ENCODE measurements around the gene DDI2.
"Not testable (repeated sequence)": the region's sequence is repeated elsewhere in the genome, so short reads cannot be mapped to it uniquely, and the experiment has no call there.

DDI2 gene

GRCh38 chr1:15696956-15697521 is 79.8 kb downstream of the DDI2 start (continued):
- no peak for TF ChIP-seq ZNF76 (tag by site-specific recombination; IDR thresholded peaks at IDR 0.05; ENCODE audit: borderline replicate concordance, low read depth)
- TF ChIP-seq ZNF175 (tag by site-specific recombination; IDR thresholded peaks at IDR 0.05) = no peak
- no peak for TF ChIP-seq AEBP2 (tag by site-specific recombination; IDR thresholded peaks at IDR 0.05; ENCODE audit: borderline replicate concordance)
- TF ChIP-seq ZNF394 (tag by site-specific recombination; IDR thresholded peaks at IDR 0.05; ENCODE audit: borderline replicate concordance) = no peak
- TF ChIP-seq ZNF2 (tag by site-specific recombination; IDR thresholded peaks at IDR 0.05) = no peak

DNA sequence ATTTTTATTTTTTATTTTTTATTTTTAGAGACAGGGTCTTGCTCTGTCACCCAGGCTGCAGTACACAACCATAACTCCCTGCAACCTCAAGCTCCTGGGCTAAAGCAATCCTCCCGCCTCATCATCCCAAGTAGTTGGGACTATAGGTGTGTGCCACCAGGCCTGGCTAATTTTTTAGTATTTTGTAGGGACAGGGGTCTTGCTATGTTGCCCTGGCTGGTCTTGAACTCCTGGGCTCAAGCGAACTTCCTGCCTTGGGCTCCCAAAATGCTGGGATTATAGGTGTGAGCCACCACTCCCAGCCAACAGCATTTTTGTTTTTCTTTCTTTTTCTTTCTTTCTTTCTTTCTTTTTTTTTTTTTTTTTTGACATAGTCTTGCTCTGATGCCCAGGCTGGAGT is 80.9 kb downstream of the DDI2 start:
- no peaks in the 10 kb centered on the region for H3K4me1 ChIP-seq (ENCODE audit: control insufficient read depth, insufficient read depth, low read length)
- H3K27ac ChIP-seq (ENCODE audit: extremely low read depth, low read depth, low read length) = no peak overlapping the region
- no peaks in the 10 kb centered on the region for H3K9me3 ChIP-seq (ENCODE audit: control insufficient read depth, insufficient read depth, low read depth, low read length)
- POLR2A ChIA-PET = no interaction called here
- no peak overlapping the region for H3K4me3 ChIP-seq (ENCODE audit: low read depth, low read length)
- peak; percentile 88 for TF ChIP-seq ZNF121 (tag by site-specific recombination; IDR thresholded peaks at IDR 0.05)
- TF ChIP-seq, protein P1, sequence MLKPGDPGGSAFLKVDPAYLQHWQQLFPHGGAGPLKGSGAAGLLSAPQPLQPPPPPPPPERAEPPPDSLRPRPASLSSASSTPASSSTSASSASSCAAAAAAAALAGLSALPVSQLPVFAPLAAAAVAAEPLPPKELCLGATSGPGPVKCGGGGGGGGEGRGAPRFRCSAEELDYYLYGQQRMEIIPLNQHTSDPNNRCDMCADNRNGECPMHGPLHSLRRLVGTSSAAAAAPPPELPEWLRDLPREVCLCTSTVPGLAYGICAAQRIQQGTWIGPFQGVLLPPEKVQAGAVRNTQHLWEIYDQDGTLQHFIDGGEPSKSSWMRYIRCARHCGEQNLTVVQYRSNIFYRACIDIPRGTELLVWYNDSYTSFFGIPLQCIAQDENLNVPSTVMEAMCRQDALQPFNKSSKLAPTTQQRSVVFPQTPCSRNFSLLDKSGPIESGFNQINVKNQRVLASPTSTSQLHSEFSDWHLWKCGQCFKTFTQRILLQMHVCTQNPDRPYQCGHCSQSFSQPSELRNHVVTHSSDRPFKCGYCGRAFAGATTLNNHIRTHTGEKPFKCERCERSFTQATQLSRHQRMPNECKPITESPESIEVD (tag by site-specific recombination; IDR thresholded peaks at IDR 0.05) = no peak
- CTCF ChIA-PET = interaction anchor here (0.6 kb wide), 1 partner anchor 22 kb away, joined by 4 read pairs; no protein-coding TSS in a partner anchor
- H3K36me3 ChIP-seq (ENCODE audit: control insufficient read depth in 2 of 2, insufficient read depth in 1 of 2, low read length in 2 of 2) = peaks cover 0 to 9% of the 10 kb centered on the region in 2 experiments; a peak in 1 of 3 replicates

DNA sequence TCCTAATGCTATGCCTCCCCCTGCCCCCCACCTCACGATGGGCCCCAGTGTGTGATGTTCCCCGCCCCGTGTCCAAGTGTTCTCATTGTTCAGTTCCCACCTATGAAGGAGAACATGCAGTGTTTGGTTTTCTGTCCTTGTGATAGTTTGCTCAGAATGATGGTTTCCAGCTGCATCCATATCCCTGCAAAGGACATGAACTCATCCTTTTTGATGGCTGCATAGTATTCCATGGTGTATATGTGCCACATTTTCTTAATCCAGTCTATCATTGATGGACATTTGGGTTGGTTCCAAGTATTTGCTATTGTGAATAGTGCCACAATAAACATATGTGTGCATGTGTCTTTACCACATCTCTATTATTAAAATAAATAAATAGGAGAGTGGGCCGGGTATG is 82.1 kb downstream of the DDI2 start:
- TF ChIP-seq ZNF146 (tag by site-specific recombination; IDR thresholded peaks at IDR 0.05) (peak; percentile 100), ZNF280D (tag by site-specific recombination; IDR thresholded peaks at IDR 0.05) (peak; percentile 84; the same call in 1 of the 2 replicates)
- TF ChIP-seq, protein P2, sequence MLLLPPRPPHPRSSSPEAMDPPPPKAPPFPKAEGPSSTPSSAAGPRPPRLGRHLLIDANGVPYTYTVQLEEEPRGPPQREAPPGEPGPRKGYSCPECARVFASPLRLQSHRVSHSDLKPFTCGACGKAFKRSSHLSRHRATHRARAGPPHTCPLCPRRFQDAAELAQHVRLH (tag by site-specific recombination; IDR thresholded peaks at IDR 0.05) = peak; percentile 89
- H3K4me3 ChIP-seq (ENCODE audit: low read depth, low read length); H3K4me1 ChIP-seq (ENCODE audit: control insufficient read depth, insufficient read depth, low read length); H3K9me3 ChIP-seq (ENCODE audit: control insufficient read depth, insufficient read depth, low read depth, low read length); POLR2A ChIA-PET; H3K36me3 ChIP-seq (ENCODE audit: control insufficient read depth in 2 of 2, insufficient read depth in 1 of 2, low read length in 2 of 2); CTCF ChIA-PET; H3K27ac ChIP-seq (ENCODE audit: extremely low read depth, low read depth, low read length): not testable (repeated sequence)

GRCh38 chr1:15700508-15700907 is 83.2 kb downstream of the DDI2 start:
- TF ChIP-seq FEZF1 (tag by site-specific recombination; IDR thresholded peaks at IDR 0.05) (no peak), ZNF10 (tag by site-specific recombination; IDR thresholded peaks at IDR 0.05) (no peak), KLF10 (tag by site-specific recombination; IDR thresholded peaks at IDR 0.05) (no peak), ZNF157 (tag by site-specific recombination; IDR thresholded peaks at IDR 0.05) (no peak), ZNF776 (tag by site-specific recombination; IDR thresholded peaks at IDR 0.05; ENCODE audit: borderline replicate concordance) (no peak), ZNF585B (tag by site-specific recombination; IDR thresholded peaks at IDR 0.05) (no peak)
- TF ChIP-seq, protein P3, sequence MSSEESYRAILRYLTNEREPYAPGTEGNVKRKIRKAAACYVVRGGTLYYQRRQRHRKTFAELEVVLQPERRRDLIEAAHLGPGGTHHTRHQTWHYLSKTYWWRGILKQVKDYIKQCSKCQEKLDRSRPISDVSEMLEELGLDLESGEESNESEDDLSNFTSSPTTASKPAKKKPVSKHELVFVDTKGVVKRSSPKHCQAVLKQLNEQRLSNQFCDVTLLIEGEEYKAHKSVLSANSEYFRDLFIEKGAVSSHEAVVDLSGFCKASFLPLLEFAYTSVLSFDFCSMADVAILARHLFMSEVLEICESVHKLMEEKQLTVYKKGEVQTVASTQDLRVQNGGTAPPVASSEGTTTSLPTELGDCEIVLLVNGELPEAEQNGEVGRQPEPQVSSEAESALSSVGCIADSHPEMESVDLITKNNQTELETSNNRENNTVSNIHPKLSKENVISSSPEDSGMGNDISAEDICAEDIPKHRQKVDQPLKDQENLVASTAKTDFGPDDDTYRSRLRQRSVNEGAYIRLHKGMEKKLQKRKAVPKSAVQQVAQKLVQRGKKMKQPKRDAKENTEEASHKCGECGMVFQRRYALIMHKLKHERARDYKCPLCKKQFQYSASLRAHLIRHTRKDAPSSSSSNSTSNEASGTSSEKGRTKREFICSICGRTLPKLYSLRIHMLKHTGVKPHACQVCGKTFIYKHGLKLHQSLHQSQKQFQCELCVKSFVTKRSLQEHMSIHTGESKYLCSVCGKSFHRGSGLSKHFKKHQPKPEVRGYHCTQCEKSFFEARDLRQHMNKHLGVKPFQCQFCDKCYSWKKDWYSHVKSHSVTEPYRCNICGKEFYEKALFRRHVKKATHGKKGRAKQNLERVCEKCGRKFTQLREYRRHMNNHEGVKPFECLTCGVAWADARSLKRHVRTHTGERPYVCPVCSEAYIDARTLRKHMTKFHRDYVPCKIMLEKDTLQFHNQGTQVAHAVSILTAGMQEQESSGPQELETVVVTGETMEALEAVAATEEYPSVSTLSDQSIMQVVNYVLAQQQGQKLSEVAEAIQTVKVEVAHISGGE (tag by site-specific recombination; conservative IDR thresholded peaks at IDR 0.05; ENCODE audit: low read depth) = no peak
- peaks cover 0 to 17% of the 10 kb centered on the region in 2 experiments; a peak in 2 of 3 replicates for H3K36me3 ChIP-seq (ENCODE audit: control insufficient read depth in 2 of 2, insufficient read depth in 1 of 2, low read length in 2 of 2)
- H3K4me3 ChIP-seq (ENCODE audit: low read depth, low read length) = no peak overlapping the region
- ChIA-PET CTCF (no interaction called here), POLR2A (no interaction called here)
- H3K4me1 ChIP-seq (ENCODE audit: control insufficient read depth, insufficient read depth, low read length) = no peaks in the 10 kb centered on the region
- no peaks in the 10 kb centered on the region for H3K9me3 ChIP-seq (ENCODE audit: control insufficient read depth, insufficient read depth, low read depth, low read length)
- H3K27ac ChIP-seq (ENCODE audit: extremely low read depth, low read depth, low read length) = no peak overlapping the region
